Mammary epithelial cell (primary cell): ENCODE measurements around the gene SEMA5B.

Experiments used
- CTCF ChIP-seq, 2 donors: IDR thresholded peaks in 1 of 2; conservative IDR thresholded peaks in 1 of 2; 2 replicates each; pipeline ENCODE4 v1.5.1; 2011 to 2012; ENCODE audit warnings: inconsistent platforms in 2 of 2, low read length in 2 of 2, mild to moderate bottlenecking in 2 of 2, control low read depth in 1 of 2, low read depth in 1 of 2; ENCODE audit not compliant: insufficient read depth in 1 of 2; ENCODE audit errors: extremely low read depth in 1 of 2
- EZH2 ChIP-seq: IDR thresholded peaks from 2 replicates; pipeline ENCODE4 v1.6.1; 2012; ENCODE audit warnings: low read length, inconsistent platforms, borderline replicate concordance

- TF ChIP-seq CTCF (conservative IDR thresholded peaks at IDR 0.05 in 1 of 2, IDR thresholded peaks at IDR 0.05 in 1 of 2; ENCODE audit: extremely low read depth in 1 of 2, insufficient read depth in 1 of 2, low read depth in 1 of 2, low read length in 2 of 2) (no peak), EZH2 (no peak)
These were observed 9.4 kb upstream of the SEMA5B start for GRCh38 chr3:123037015-123037375.
